Testis (tissue), 2 donors: ENCODE data around the gene TMEM253.

Experiments
- CTCF ChIP-seq, 3 experiments: fragments of 450-650 bp in 2 of 3; fragments of 200-600 bp in 1 of 3; sonication (generic) in 1 of 3; IDR thresholded peaks; one replicate each; pipeline ENCODE4 v1.5.1; 2016 to 2019; ENCODE audit warnings: antibody characterized with exemption in 3 of 3, mild to moderate bottlenecking in 2 of 3, moderate library complexity in 1 of 3
- POLR2A ChIP-seq: fragments of 450-650 bp; IDR thresholded peaks from one replicate; pipeline ENCODE4 v1.6.1; 2017; ENCODE audit warnings: antibody characterized with exemption, mild to moderate bottlenecking, moderate library complexity

GRCh38 chr14:21136024-21136423 lies 35.2 kb downstream of the TMEM253 start:
- no peak for TF ChIP-seq POLR2A
- TF ChIP-seq CTCF (IDR thresholded peaks at IDR 0.05): peak; percentile 32 to 79 (median 40)
